ENCODE results near the gene SUV39H1.

Gene SUV39H1

GRCh38 chrX:48709522-48710112 lies 13.1 kb downstream of the SUV39H1 start:
- DNase-seq (ENCODE audit: low read depth), result no peak
- H3K4me3 ChIP-seq (ENCODE audit: low read depth, low read length), result no peak overlapping the region
- TF ChIP-seq MYC (IDR thresholded peaks at IDR 0.05; ENCODE audit: low read depth, low read length), result no peak
- TF ChIP-seq, protein P1, sequence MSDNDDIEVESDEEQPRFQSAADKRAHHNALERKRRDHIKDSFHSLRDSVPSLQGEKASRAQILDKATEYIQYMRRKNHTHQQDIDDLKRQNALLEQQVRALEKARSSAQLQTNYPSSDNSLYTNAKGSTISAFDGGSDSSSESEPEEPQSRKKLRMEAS (IDR thresholded peaks at IDR 0.05; ENCODE audit: low read depth, low read length), result no peak
- no peak for TF ChIP-seq POLR2A (IDR thresholded peaks at IDR 0.05; ENCODE audit: extremely low read depth, insufficient read length)
- TF ChIP-seq, protein P2, sequence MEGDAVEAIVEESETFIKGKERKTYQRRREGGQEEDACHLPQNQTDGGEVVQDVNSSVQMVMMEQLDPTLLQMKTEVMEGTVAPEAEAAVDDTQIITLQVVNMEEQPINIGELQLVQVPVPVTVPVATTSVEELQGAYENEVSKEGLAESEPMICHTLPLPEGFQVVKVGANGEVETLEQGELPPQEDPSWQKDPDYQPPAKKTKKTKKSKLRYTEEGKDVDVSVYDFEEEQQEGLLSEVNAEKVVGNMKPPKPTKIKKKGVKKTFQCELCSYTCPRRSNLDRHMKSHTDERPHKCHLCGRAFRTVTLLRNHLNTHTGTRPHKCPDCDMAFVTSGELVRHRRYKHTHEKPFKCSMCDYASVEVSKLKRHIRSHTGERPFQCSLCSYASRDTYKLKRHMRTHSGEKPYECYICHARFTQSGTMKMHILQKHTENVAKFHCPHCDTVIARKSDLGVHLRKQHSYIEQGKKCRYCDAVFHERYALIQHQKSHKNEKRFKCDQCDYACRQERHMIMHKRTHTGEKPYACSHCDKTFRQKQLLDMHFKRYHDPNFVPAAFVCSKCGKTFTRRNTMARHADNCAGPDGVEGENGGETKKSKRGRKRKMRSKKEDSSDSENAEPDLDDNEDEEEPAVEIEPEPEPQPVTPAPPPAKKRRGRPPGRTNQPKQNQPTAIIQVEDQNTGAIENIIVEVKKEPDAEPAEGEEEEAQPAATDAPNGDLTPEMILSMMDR (IDR thresholded peaks at IDR 0.05; ENCODE audit: low read depth, low read length), result no peak

- TF ChIP-seq POLR2A (IDR thresholded peaks at IDR 0.05; ENCODE audit: extremely low read depth, insufficient read length), result no peak
- TF ChIP-seq, protein P1 (IDR thresholded peaks at IDR 0.05; ENCODE audit: low read depth, low read length), result no peak
- TF ChIP-seq, protein P2 (IDR thresholded peaks at IDR 0.05; ENCODE audit: low read depth, low read length), result no peak
- no peak for TF ChIP-seq MYC (IDR thresholded peaks at IDR 0.05; ENCODE audit: low read depth, low read length)
- no peak for DNase-seq (ENCODE audit: low read depth)
- H3K4me3 ChIP-seq (ENCODE audit: low read depth, low read length), result no peak overlapping the region
Measured at GRCh38 chrX:48711162-48711928, 14.8 kb downstream of the SUV39H1 start.

- DNase-seq (ENCODE audit: low read depth), result no peak
- no peak overlapping the region for H3K4me3 ChIP-seq (ENCODE audit: low read depth, low read length)
- TF ChIP-seq, protein P1 (IDR thresholded peaks at IDR 0.05; ENCODE audit: low read depth, low read length), result no peak
- TF ChIP-seq, protein P2 (IDR thresholded peaks at IDR 0.05; ENCODE audit: low read depth, low read length), result no peak
- no peak for TF ChIP-seq POLR2A (IDR thresholded peaks at IDR 0.05; ENCODE audit: extremely low read depth, insufficient read length)
- TF ChIP-seq MYC (IDR thresholded peaks at IDR 0.05; ENCODE audit: low read depth, low read length), result no peak
Measured at GRCh38 chrX:48711929-48712505, 15.5 kb downstream of the SUV39H1 start.

- no peak overlapping the region for H3K4me3 ChIP-seq (ENCODE audit: low read depth, low read length)
- no peak for DNase-seq (ENCODE audit: low read depth)
- TF ChIP-seq MYC (IDR thresholded peaks at IDR 0.05; ENCODE audit: low read depth, low read length), result no peak
- TF ChIP-seq, protein P1 (IDR thresholded peaks at IDR 0.05; ENCODE audit: low read depth, low read length), result no peak
- no peak for TF ChIP-seq POLR2A (IDR thresholded peaks at IDR 0.05; ENCODE audit: extremely low read depth, insufficient read length)
- TF ChIP-seq, protein P2 (IDR thresholded peaks at IDR 0.05; ENCODE audit: low read depth, low read length), result no peak
Measured at GRCh38 chrX:48713847-48714246, 17.3 kb downstream of the SUV39H1 start.

GRCh38 chrX:48714573-48714972 lies 18.0 kb downstream of the SUV39H1 start:
- DNase-seq (ENCODE audit: low read depth), result no peak
- no peak overlapping the region for H3K4me3 ChIP-seq (ENCODE audit: low read depth, low read length)
- TF ChIP-seq, protein P1 (IDR thresholded peaks at IDR 0.05; ENCODE audit: low read depth, low read length), result no peak
- TF ChIP-seq POLR2A (IDR thresholded peaks at IDR 0.05; ENCODE audit: extremely low read depth, insufficient read length), result no peak
- no peak for TF ChIP-seq MYC (IDR thresholded peaks at IDR 0.05; ENCODE audit: low read depth, low read length)
- TF ChIP-seq, protein P2 (IDR thresholded peaks at IDR 0.05; ENCODE audit: low read depth, low read length), result no peak
